Dermis blood vessel endothelial cell (primary cell): ENCODE data around the gene BUB1B. TPM values are rescaled to one million over a fixed set of nuclear protein-coding genes. Genes with fewer than 3 reads are reported as not detected.
A peak's percentile ranks its signal among the peaks of the same experiment; 100 is the strongest.

Experiments used
- DNase-seq: peaks from one replicate; pipeline ENCODE4 v3.0.0; 2010
- total RNA-seq: library from RNA; depleted of rRNA; stranded (reverse); fragments of >200 nt; gene quantifications from 2 replicates; pipeline ENCODE4 v1.2.3, GENCODE V29; 2014

BUB1B gene
- total RNA-seq, 1 donor from 2014 or later = 12.8 TPM

- no peak for DNase-seq
Observed at GRCh38 chr15:40183636-40184463, 23.0 kb downstream of the BUB1B start.

DNA sequence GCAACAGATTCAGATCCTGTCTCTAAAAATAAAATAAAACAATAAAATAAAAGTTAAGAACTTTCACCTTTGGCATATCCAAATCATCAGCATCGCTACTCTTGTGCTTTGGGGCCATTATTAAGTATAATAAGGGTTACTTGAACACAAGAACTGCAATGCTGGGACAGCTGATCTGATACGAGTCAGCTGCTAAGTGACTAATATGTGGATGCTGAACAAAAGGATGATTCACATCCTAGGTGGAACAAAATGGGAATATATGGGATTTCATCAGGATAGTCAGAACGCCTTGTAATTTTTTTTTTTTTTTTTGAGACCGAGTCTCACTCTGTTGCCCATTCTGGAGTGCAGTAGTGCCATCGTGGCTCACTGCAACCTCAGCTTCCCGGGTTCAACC, 29.7 kb downstream of the BUB1B start:
- DNase-seq = peak; percentile 86

DNA sequence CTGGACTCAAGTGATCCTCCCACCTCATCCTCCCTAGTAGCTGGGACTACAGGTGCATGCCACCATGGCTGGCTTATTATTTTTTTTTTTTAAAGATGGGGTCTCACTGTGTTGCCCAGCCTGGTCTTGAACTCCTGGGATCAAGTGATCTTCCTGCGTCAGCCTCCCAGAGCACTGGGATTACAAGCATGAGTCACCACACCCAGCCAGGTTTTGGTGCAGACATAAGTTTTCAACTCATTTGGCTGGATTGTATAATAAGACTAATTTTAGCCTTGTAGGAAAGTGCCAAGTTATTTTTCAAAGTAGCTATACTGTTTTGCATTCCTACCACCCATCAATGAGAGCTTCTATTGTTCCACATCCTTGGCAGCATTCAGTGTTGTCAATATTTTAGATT, 32.1 kb downstream of the BUB1B start:
- DNase-seq = peak; percentile 70

- DNase-seq = no peak
Observed at GRCh38 chr15:40197434-40197833, 36.6 kb downstream of the BUB1B start.

GRCh38 chr15:40198355-40199085, 37.7 kb downstream of the BUB1B start:
- no peak for DNase-seq

GRCh38 chr15:40204100-40204499, 43.2 kb downstream of the BUB1B start:
- no peak for DNase-seq

DNA sequence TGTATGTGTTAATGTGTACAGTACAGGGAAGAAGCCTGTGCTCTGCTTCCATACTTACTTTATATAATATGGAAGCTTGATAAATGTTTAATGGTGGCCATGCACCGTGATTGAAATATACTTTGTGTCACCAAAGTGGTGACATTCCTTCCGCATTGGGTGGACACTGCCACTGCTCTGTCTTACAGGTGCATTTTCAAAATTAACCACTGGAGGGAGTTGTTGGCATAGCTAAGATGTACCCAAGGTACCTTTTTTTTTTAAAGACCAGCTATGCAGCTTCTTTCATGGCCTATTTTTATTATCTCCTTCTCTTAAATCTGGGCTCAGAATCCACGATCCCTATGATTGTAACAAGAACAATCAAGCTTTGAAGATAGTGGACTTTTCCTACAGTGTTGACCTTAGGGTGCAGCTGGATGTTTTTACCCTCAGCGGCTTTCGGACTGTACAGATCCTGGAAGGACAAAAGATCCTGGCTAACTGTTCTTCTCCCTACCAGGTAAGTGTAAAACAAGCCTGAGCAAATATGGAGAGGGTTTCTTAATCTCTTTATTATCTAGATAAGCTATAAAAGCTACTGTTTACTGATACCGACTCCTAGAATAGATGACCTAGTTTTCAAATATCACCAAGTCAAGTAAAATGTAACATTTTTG, 56.4 kb downstream of the BUB1B start:
- peak; percentile 86 for DNase-seq

DNA sequence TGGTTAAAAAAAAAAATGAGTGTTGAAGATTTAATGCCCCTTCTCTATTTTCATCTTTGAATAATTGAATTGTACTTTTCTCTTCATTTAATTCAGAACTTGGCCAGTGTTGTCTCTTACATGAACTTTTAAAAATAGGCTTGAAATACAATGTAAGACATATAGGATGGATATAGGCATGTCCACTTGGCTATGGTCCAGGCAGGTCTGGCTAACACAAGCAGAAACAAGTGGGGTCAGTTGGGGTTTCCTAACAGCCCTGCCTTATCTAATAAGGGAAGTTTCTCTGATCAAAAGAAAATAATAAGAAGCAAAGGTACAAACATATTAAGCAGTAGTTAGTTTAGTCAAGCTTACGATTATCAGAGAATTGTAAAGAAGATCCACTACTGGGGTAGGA, 58.9 kb downstream of the BUB1B start:
- DNase-seq = peak; percentile 64

DNA sequence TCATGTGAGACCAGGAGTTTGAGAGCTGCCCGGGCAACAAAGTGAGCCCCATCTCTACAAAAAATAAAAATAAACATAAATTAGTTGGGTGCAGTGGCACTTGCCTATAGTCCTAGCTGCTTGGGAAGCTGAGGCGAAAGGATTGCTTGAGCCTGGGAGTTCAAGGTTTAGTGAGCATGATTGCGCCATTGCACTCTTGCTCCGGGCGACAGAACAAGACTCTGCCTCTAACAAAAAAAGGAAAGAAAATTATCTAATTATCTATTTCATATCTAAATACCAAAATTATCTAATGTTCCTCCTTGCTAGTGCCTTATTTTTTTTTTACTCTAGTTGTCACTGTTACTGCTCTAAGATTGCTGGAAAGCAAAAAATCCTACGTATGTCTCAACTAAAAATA, 61.3 kb downstream of the BUB1B start:
- no peak for DNase-seq

DNA sequence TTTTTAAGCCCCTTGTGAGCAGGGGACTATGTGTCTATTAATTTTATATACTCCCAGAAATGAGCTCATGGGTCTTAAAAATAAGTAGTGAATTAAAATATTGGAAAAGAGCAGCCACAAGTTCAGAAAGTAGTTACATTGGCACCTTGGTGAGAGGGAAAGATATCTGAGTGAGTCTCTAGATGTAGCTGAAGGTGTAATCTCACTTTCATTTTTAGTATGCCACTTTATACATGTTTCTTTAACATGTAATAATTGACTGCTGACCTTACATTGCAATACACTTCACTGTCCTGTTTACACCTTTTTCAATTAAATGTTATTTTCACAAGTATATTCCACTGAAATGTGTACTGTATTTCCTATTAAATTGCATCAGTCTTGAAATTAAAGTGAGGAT, 65.9 kb downstream of the BUB1B start:
- no peak for DNase-seq

GRCh38 chr15:40229316-40229715, 68.4 kb downstream of the BUB1B start:
- no peak for DNase-seq

DNA sequence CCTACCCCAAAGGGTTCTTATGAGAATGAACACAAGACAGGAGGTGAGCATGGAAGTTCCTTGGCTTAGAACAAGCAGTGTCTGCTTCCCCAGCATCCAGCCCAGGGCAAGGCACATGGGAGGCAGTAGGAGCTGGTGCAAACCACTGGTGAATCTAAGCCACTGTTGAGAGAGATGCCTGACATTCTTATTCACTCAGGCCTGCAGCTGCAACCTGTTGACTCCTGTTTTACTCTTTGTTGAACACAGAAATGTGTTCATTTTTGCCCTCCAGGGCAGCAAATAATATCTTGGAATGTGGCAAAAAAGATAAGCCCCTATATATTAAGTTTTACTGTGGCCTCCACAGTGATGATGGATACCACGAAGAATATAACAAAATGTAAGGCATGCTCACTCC, 69.1 kb downstream of the BUB1B start:
- DNase-seq = no peak

- DNase-seq = no peak
Observed at GRCh38 chr15:40232625-40233070, 71.8 kb downstream of the BUB1B start.

- DNase-seq = no peak
Observed at GRCh38 chr15:40233727-40234577, 73.1 kb downstream of the BUB1B start.

GRCh38 chr15:40234783-40235182, 73.9 kb downstream of the BUB1B start:
- DNase-seq = no peak

DNA sequence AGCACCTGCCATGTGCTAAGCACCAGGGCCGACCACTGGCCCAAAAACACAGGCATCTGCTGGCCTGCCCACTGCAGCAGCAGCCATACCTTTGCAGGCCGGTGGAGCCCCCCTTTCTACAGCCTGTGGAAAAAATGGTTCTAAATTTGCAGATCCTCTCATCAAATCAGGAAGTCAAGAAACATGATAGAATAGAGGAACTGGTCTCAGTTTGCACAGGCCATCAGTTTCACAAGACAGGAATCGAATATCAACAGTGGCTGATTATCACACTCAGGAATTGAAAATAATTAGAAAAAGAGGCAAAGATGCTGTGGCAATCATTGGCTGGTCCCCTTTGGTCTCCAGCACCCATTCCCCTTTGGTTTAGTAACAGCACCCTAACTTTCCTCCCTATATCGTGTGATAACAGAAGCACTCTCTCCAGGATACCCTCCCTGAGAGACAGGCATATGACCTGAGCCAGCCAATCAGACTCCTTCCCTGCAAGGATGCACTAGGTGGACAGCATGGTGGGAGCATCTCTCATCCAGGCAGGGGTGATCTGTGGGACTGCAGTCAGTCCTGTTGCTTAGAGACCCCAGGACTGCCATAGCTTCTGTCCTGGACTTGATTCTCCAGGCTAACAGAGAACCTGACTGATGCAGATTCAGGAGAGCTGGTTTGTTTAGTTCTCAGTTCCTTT, 74.5 kb downstream of the BUB1B start:
- no peak for DNase-seq

- peak; percentile 42 for DNase-seq
Observed at GRCh38 chr15:40238532-40239403, 77.9 kb downstream of the BUB1B start, which contains the start of gene PAK6. PAK6 (plus strand) TSS chr15:40239063; CDS start chr15:40264786, 25,723 bp downstream.

DNA sequence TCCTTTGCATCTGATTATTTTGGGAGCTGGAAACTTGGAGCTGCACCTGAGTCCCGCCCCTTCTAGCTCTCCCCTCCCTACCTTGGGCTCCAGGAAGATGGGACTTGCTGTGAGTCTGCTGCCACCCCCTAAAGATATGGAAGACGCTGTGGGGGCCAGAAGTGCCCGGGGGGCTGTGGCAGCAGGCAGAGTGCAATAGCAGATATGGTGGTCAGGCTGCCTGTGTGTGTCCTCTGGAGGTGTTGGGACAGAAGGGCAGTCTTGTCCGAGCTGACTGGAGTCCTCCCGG, 78.5 kb downstream of the BUB1B start:
- no peak for DNase-seq

DNA sequence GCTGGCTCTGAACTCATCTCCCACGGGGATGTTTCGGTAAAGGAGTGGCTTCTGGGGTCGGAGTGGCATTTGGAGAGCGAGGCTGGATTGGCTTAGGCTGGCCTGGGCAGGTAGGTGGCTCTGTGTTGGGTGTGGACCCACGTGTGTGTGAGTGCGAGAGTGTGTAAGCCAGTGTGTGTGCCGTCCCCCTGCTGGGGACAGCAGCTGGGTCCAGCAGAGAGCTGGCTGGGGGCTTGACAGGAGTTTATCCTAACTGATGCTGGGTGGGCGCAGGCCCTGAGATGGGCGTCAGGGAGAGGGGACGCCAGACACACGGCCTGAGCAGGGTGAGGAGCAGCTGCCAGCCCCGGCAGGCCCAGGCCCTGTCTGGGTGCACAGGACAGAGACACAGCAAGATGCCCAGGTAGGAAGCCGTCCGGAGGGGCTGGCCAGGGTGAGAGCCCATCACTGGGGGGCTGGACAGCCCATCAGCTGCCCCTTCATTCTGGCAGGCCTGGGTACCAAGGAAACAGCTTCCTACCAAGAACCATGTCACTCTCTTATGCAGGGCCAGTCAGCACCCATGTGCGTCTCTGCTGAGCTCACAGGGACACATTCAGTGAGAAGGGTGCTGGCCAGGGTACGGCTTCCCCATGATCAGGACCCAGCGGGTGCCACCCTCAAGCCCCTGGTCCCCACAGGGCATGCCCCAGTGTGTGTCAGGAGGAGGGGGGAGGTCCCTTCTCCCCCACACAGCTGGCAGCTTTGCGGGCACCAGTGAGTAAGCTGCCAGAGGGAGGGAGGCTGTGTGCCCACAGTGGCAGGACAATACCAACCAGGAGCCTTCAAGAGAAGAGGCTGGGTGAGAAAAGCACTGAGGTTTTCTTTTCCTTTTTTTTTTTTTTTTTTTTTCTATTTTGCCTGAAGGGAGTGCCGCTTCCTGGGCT, 79.1 kb downstream of the BUB1B start:
- DNase-seq = no peak
